Activated CD4-positive, alpha-beta T cell treated with anti-CD3 and anti-CD28 coated beads for 1 hour (primary cell): ENCODE measurements around the gene BOD1L1.

Experiments
- DNase-seq: peaks from one replicate; pipeline ENCODE4 v3.0.0-alpha.2; 2020

Gene BOD1L1

DNA sequence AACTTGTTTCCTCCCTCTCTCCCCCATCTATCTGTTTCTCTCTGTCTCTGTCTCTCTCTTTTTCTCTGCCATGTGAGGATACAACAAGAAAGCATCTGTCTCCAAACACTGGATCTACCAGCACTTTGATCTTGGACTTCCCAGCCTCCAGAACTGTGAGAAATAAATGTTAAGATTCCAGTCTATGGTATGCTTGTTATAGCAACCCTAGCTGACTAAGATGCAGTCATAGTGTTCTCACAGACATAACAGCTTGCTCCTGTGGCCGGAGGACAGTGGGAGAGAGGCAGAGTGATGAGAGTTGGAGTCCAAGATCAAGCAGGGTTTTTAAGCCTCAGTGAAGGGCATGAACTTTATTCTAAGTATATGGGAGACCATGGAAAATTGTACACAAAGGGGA lies 74.4 kb downstream of the BOD1L1 start:
- no peak for DNase-seq

DNA sequence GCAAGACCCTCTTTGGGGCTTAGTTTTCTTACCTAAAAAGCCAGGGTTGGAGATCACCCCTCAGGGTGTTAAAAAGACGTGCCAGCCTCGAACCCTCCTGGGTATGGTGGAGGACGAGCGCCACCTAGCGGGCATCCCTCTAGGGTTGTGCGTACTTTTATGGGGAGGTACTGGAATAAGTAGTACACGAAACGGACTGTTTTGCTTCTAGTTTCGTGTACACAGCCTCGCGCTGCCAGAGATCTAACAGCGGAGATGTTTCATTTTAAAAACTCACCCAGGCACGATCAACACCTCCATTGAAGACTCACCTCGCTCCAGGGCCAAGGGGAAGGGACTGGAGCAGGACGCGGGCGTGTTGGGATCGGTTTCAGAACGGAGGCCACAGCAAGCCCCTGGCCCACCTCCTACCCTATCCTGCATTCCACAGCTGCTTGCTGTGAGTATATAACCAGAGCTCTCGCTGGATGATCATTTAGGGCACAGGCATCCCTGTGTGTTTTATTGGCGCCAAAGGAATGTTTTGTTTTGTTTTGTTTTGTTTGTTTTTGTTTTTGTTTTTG lies 78.5 kb downstream of the BOD1L1 start:
- DNase-seq: peak; percentile 71

DNA sequence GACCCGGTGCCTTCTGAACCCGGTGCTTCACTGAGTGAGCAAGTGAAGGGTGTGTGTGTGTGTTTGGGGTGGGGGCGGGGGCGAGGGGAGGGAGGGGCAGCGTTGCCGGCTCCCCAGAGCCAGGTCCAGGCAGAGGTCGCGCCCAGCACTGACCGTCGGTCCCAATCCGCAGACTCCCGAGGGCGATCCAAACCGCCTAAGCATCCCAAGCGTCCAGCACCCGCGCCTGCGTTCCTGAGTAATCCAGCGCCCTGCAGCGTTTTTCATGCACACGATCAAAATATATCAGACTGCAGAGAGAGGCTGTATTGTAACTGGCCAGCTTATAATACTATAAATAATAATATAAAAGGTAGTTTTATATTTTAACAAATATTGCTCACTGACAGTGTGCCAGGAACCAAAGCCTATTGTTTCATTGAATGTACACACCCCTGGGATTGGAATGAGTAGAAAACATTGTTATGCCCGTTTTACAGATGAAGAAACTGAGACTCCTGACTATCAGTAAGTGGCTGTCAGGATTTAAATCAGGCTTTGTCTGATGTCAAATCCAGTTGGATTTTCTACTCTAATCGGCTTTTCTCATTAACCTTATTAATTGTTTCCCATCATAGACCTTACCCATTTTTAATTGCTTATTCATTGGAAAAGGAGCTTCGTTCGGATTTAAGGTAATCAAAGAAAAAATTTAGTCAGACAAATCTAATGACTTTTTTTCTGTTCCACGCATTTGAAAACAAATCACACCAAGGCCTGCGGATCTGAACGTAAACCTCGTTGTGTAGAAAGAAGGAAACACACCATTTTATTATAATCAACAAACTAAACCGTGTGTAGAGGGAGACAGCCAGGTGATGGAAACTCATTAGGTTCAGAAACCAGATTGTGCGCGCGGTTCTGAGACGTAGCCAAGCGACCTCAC lies 79.2 kb downstream of the BOD1L1 start:
- no peak for DNase-seq

DNA sequence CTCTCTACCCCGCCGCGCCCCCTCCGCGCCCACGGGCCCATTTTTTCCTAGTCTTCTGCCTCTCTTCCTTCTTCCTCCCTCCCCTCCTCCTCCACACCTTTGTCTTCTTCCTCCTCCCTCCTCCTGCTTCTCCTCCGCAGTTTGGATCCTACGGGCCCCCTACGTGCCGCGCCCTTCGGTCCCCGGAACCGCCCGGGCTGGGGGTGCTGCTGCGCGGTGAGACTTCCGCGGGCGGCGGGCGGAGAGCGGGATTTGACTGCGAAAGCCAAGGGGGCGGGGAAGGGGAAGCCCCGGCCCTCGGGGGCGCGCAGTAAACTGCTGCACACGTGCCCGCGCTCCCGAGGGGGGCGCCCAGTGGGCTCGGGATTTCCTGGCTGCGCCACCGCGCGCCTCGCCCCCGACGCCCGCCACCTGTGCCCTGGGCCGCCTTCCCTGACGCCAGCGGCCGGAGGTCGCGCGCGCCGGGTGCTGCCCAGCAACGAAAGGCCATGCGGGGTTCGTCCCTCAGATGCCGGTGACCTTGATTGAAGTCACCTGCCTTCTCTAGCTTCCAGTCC lies 80.0 kb downstream of the BOD1L1 start:
- DNase-seq: no peak

DNA sequence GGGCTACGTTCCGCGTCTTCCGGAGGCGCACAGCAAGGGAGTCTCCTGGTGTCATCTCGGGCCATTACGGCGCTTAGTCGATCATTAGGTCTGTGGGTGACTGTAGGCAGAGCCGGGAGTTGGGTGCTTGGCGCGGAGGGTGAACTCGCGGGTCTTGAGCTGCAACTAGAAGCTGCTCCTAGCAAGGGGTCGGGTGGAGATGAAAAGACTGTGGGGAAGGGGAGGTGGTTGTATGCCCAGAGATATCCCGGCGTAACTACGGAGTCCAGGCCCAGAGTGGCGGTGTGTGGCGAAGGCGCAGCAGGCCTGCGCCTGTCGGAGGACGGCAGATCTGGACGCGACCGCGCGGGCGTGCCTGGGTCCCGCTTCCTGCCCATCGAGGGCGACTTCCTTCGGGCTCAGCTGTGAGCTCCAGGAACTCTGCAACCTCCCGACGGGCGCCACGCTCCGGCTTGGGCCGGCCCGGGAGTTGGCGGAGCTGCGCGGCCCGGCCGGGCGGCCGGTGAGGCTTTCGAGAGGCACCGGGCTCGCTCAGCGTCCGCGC lies 80.5 kb downstream of the BOD1L1 start:
- no peak for DNase-seq

DNA sequence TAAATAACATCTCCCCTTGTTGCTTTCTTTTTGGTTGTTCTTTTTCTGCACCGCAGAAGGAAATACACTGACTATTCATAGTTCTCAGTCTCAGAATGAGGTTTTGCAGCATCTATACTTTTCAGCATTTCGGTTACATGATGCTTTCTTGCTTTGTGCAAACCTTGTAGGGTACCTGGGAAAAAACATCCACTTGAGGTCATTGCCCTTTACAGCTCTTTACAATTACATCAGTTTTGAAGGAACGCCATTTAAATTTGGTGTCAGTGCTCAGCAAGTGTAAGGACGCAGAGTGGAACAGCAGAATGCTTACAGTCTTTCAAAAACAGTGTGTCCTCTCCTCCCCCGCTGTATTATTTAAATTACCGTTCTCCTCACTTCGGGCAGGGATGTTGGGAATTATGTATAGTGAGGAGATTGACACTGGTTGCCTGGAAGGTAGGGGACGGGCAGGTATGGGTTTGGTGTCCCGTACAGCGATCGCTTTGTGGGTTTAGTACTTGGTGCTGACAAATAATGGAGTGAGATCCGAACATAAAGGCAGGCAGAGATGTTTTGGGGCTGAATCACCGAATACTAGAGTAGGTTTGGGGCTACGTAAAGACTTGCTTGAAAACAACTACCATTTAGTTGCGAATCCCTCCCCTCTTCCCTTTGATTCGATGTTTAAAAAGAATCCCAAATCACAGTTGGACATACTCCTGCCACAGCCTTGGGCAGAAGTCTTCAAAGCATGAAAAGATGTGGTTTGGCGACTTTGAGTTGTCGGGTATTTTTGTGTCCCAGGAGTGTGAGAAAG lies 81.2 kb downstream of the BOD1L1 start:
- no peak for DNase-seq

DNA sequence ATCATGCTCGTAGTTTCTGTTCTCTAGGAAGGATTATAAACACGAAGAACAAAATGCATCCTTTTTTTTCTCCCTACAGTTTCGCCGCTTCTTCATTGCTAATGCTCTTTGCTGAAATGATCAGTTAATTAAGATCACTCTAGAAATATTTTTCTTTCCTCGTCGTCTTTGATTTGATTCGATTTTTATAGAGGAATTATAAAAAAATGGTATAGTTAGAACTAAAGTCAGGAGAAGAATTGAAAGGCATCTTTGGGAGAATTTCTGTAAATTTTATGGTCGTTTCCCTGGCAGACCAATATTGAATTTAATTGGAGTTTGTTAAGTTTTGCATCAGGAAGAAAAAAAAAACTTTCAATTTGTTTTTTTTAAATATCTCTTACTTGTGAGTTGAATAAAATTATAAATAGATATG lies 82.1 kb downstream of the BOD1L1 start:
- no peak for DNase-seq

DNA sequence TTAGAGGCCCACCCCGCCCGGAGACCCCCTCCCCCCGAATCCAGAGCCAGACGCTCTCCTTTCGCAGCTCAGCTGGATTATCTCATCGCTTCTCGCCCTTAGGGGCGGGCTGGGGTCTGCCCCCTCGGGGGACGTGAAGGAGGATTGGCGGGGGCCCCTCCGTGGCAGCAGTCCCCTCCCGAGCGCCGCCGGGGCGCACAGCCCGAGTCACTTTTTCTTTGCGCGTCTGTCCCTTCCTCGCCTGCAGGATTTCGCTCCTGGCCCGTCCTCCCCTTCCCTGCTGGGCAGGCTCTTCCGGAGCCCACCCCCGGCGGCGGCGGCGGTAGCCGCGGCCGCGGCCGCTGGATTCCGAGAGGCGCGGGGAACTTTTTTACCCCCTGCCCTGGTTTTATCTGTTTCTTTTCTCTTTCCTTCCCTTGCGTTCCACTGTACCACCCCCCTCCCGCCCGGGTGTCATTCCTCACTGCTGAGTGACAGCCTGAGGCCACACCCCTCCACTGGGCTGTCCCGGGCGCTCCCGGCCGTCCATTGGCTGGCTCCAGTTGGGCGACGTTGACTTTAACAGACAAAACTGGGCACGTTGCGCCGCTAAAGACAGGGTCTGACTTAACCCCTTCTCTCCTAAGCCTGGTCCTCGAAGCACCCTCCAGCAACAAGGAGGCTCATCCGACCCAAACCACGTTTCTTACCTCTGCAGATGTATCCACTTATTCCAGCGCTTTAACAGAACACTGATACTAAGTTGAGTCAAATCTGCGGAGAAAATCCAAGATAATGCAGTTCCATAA lies 82.7 kb downstream of the BOD1L1 start:
- DNase-seq: no peak

DNA sequence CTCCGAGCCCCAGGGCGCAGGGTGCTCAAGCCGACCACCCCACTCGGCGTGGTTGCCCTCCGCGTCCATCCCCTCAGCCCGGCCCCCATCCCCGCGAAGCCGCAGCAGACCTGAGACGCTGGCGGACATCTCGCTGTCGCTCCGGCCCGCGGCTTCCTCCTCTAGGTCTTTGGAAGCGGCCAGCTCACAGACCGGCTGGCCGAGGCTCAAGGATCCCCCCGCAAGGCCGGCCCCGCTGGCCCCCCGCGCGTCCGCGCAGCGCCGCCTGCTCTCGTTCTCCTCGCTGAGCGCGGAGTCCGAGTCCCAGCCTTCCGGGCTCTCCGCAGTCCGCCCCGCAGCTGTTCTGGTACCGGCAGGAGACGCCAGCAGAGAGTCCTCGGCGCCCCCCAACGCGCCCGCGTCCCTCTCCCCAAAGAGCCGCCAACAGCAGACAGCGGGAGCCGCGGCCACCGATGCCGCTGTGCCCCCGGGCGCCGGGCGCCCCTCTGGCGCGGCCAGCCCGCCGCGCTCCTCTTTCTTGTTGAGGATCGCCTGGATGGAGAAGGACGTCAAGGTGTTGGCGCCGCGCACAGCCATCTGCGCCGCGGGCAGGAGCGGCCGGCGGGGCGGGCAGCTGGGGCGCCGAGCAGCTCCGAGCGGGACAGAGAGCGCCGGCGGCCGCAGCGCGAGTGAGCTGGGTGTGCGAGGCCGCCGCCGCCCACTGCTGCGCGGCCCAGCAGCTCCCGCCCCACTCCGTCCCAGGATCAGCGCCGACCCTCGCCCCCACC lies 83.5 kb downstream of the BOD1L1 start, which contains the start of gene NKX3-2:
Gene NKX3-2, minus strand, starts transcription at position 670 of the 767 bp plus-strand sequence. Its CDS starts 94 bp downstream, at position 576.
- no peak for DNase-seq

DNA sequence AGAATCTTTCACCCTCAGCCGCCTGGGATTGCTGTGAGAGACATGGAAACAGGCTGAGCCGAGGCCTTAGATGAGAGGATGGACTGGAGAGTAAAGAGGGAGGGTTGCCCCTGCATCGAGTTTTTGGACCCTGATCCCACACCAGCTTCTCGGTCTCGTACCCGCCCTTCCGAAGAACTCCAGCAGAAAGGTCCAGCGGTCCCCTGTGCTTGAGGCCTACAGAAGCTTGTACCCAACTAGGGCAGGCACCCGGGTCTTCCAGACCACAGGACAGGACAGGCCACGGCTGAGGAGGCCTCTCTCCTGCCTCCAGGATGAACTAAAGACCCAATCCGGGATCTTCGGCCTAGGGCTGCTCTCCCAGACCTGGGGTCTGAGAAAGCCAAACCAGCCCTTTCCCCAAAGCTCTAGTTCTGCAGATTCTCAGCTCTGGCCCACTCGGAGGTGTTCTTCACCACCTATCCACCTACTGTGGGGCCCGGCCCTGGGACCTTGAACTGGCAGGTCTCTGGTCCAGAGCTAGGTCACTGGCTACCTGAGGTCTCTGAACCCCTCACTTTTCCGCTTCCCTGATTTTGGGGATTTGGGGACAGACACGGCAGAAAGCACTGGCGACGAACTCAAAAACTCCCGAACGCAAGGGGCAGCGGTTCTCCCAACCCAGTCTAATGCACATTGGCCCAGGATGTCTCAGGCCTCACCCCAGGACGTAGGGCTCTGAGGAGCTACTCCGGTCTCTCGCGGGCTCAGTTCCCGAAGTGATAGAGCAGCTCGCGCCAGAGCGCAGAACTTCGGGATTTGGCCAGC lies 84.3 kb downstream of the BOD1L1 start:
- no peak for DNase-seq

DNA sequence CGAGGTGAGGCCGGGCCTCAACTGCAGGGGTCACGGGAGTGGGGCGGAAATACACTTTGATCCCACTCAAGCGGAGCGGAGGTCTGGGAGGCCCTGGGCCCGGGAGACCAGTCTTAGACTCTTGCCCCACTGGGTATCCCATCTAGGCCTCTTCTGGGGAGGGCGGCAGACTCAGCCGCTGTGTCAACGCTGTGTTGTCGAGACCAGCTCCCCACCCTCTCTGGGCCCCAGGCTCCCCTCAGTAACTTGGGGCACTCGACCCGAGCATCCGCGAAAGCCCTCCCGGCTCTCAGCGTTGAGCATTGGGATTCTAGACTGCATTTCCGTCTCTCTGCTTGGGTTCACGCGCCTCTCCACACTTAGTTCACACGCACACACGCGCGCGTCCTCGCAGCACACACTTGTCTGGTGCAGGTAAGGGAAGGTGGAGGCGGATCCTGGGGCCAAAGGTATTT lies 84.9 kb downstream of the BOD1L1 start:
- DNase-seq: no peak

DNA sequence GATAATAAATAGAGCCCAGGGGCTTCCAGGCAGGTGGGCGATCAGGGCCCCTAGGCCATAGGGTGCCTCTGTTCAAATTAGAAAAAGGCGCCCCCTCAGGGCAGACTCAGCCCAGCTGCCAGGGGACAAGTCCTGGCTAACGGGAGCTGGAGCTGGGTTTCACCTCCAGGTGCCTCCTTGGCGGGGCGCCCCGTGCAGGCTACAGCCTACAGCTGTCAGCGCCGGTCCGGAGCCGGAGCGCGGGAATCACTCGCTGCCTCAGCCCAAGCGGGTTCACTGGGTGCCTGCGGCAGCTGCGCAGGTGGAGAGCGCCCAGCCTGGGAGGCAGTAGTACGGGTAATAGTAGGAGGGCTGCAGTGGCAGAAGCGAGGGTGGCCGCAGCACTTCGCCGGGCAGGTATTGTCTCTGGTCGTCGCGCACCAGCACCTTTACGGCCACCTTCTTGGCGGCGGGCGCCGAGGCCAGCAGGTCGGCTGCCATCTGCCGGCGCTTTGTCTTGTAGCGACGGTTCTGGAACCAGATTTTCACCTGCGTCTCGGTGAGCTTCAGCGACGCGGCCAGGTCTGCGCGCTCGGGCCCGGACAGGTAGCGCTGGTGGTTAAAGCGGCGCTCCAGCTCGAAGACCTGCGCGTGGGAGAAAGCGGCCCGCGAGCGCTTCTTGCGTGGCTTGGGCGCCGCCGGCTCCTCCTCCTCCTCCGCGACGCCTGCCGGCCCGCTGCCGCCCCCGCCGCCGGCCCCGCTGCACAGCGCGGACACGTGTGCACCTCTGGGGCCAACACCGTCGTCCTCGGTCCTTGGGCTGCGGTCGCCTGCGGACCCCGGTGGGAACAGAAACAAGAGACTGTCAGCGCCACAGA lies 85.6 kb downstream of the BOD1L1 start:
- no peak for DNase-seq

DNA sequence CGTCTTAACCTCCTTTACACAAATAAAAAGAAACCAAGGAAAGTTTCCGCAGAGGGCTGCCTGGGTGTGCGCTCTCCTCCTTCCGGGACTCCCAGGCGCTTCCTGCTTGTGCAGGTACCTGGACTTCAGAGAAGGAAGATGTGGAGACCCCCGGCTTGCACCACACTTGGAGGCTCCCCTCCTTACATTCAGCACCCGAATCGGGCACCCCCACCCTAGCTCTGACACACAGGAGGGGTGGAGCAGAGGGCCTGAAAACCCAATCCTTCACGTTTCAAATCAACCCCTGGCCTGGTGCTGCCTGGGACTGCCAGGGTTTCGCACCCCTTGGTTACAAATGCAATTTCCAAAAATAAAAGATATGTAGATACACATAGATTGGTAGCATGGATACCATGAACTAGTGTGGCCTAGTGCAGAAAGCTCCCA lies 86.3 kb downstream of the BOD1L1 start:
- no peak for DNase-seq

DNA sequence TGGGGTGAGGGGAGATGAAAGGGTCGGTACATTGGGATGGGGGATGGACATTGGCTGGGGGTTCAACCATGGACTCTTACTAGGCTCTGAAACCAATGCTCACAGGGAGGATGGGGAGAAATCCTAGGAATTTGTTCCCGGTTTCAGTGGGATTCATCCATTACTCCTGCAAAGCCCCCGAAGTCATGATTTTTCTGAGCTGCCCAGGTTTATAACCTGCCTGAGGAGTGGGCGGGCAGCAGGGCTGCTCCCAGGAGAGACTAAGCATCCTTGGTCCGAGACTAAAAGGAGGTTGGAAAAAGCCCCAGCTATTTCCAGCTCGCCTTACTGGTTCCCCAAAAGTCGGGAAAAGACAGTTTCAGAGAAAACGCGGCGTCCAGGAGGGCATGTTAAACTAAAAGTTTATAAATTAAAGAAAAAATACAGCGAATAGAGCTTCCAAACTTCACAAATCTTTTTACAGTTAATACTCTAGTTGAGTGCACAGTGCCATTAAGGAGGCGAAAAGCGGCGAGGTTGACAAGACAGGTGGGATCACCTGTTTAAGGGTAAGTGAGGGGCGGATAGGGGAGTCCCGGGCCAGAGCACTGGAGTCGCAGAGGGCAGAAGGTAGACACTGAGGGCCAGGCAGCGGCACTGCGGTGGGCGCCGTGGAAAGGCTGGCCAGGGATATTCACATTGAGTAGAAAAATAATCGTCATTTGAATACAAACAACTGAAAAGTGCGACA lies 86.9 kb downstream of the BOD1L1 start:
- no peak for DNase-seq

DNA sequence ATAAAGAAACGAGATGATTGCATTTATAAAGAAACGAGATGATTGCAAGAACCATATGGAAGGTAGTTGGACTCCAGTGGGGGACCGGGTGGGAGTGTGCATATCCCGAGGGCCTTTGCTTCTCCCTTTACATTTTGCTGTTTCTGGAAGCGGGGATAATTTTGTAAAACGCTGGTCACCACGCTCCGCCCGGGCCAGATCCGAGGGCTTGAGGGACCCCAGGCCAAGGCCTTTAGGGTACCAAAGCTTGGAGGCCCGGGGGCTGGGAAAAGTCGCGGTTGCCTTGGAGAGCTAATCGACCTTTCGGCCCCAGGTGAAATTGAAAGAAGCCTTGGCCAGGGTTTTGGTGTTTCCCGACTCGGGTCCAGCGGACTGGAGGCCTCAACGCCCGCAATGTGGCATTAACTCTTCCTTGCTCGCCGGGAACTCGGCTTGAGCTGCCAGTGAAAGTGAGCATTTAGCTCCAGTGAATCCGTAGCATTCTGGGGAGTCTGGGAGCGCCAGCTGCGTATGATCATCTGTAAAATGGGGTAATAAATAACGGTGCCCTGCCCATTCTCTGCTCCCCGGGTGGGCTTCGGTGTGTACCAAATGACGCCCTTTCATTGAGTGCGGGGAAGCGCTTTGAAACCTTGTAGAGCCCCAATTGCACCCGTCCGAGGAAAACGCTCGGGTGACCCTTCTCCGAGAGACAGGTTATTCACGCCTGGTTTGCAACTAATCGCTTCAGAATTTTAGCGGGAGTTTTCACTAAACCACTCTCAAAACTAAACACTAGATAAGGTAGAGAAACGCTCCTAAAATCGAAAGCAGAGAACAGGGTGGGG lies 87.7 kb downstream of the BOD1L1 start:
- DNase-seq: no peak

DNA sequence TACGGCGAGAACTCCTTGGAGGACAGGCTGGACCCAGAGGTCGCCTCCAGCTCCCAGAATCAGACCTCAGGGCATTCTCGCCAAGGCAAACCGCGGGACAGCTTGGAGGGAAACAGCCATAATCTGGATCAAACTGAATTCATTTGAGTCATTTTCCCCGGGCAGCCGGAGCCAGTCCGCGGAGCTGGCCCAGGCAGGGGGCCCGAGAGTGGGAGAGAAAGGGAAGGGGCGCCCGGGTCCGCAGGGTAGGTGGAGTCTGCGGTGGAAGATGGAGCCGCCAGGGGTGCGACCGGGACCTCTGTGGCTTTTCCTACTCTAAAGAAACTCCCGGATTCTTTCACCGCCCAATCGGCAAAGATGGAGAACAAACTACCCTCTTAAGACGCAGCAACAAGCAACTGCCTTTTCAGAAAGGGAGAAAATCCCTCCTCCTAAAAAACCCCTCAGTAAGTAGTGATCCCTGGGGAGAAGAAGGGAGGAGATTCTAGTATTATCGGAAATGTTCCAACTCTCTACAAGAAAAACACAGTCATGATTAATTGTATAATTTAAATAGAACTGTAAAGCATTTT lies 88.4 kb downstream of the BOD1L1 start:
- no peak for DNase-seq

DNA sequence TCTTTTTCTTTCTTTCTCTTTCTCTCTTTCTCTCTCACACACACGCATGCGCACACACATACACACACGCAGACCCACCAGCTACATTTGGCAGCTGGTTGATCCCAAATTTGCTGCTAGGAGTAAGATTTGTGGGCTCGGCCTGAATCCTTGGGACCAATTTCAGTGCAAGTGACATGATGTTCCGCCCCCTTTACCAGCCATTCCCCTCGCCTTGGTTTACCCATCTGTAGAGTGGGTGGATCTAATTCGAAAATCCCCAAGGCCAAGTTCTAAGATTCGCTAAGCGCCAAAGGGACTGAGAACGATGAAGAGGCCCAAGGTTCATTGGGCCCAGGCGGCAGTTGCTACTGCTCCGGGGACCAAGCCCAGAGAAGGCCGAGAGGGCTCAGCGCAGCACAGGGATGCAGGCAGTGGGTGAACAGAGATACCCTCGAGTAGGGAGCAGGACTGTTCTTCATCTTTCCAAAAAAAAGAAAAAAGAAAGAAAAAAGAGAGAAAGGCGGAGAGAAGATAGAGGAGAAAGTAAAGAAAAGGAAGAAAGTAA lies 89.0 kb downstream of the BOD1L1 start:
- no peak for DNase-seq
